GM12878 (cell line): ENCODE results near the gene NKD2. TPM values are rescaled to one million over a fixed set of nuclear protein-coding genes. Genes with fewer than 3 reads are reported as not detected.

Experiments used
- ATAC-seq: fragments of 200-7000 bp; cut with Tn5 transposase; 3 replicates; pipeline ENCODE4 v1.9.1; 2020; ENCODE audit warnings: mild to moderate bottlenecking, moderate library complexity
- BruUV-seq: library from RNA; stranded (reverse); fragments of 400-500 nt; replicated peaks from 2 replicates; lab custom pipeline; 2021; lab: Mats Ljungman, UMichigan
- CTCF ChIA-PET: fragments of 300-600 bp; sonication (Branson Sonifier 250); formaldehyde crosslinking; extraction: SDS; loops from one replicate; lab custom pipeline; 2021; ENCODE audit warnings: inconsistent platforms; lab: Yijun Ruan, JAX
- POLR2A ChIA-PET: fragments of 350-600 bp; formaldehyde crosslinking; extraction: SDS; loops from one replicate; lab custom pipeline; 2021; ENCODE audit warnings: inconsistent platforms; lab: Charles Lee
- RAD21 ChIA-PET: fragments of 300-600 bp; sonication (Branson Sonifier 250); formaldehyde crosslinking; loops from one replicate; lab custom pipeline; 2023; ENCODE audit warnings: antibody characterized with exemption; ENCODE audit not compliant: unreplicated experiment; lab: Charles Lee
- SMC1A ChIA-PET: fragments of 300-600 bp; sonication (Branson Sonifier 250); formaldehyde crosslinking; loops from one replicate; lab custom pipeline; 2023; ENCODE audit not compliant: unreplicated experiment, uncharacterized antibody; lab: Charles Lee
- DNase-seq: peaks from one replicate; pipeline ENCODE4 v3.0.0-alpha.2; 2011; ENCODE audit warnings: low read depth, low spot score
- FAIRE-seq: peaks from 3 replicates; lab custom pipeline; 2011; peaks lifted over from hg19 to GRCh38; lab: Jason Lieb, UNC
- H2AFZ ChIP-seq: 2 replicates; pipeline ENCODE4 v1.6.0; 2011; ENCODE audit warnings: low read depth, low read length, control low read depth; ENCODE audit not compliant: control insufficient read depth
- H3K27ac ChIP-seq: 2 replicates; pipeline ENCODE4 v1.5.1; 2011; ENCODE audit warnings: control low read depth; ENCODE audit not compliant: control insufficient read depth, insufficient read depth
- H3K27me3 ChIP-seq, 2 experiments: replicated peaks in 1 of 2; 2 replicates each; pipeline versions ENCODE4 v1.6.0 to v1.6.1; 2011; ENCODE audit warnings: low read length in 1 of 2; ENCODE audit not compliant: control insufficient read depth in 2 of 2, insufficient read depth in 2 of 2
- H3K36me3 ChIP-seq, 2 experiments: 2 replicates each; pipeline ENCODE4 v1.5.1; 2011; ENCODE audit warnings: low read length in 1 of 2; ENCODE audit not compliant: control insufficient read depth in 2 of 2, insufficient read depth in 2 of 2
- H3K4me1 ChIP-seq: 2 replicates; pipeline ENCODE4 v1.6.1; 2011; ENCODE audit warnings: mild to moderate bottlenecking, low read length, moderate library complexity, mixed read lengths; ENCODE audit not compliant: control insufficient read depth, insufficient read depth
- H3K4me2 ChIP-seq: 2 replicates; pipeline ENCODE4 v1.6.0; 2011; ENCODE audit warnings: control low read depth; ENCODE audit not compliant: control insufficient read depth, insufficient read depth
- H3K4me3 ChIP-seq: fragments of 200-600 bp; sonication (generic); 2 replicates; pipeline ENCODE4 v1.5.1; 2016
- H3K79me2 ChIP-seq: 2 replicates; pipeline ENCODE4 v1.6.0; 2011; ENCODE audit warnings: low read length; ENCODE audit not compliant: control insufficient read depth, insufficient read depth
- H3K9ac ChIP-seq: 2 replicates; pipeline ENCODE4 v1.8.0; 2011; ENCODE audit warnings: low read length, control low read depth, mixed read lengths; ENCODE audit not compliant: control insufficient read depth, insufficient read depth
- H3K9me3 ChIP-seq: replicated peaks from 3 replicates; pipeline ENCODE4 v1.5.1; 2011; ENCODE audit warnings: mild to moderate bottlenecking, low read length; ENCODE audit not compliant: control insufficient read depth, insufficient read depth
- H4K20me1 ChIP-seq: 2 replicates; pipeline ENCODE4 v1.6.0; 2011; ENCODE audit not compliant: control insufficient read depth, insufficient read depth
- E2F8 ChIP-seq: fragments of 450-650 bp; IDR thresholded peaks from 2 replicates; pipeline ENCODE4 v1.6.1; 2018; ENCODE audit warnings: mild to moderate bottlenecking, low read depth, moderate library complexity; ENCODE audit not compliant: partially characterized antibody
- FOS ChIP-seq: IDR thresholded peaks from 3 replicates; pipeline ENCODE4 v1.6.1; 2011; ENCODE audit warnings: borderline replicate concordance; ENCODE audit not compliant: insufficient read length; ENCODE audit errors: extremely low read depth
- FOXK2 ChIP-seq: fragments of 450-650 bp; IDR thresholded peaks from 2 replicates; pipeline ENCODE4 v1.6.1; 2017; ENCODE audit warnings: mild to moderate bottlenecking, moderate library complexity
- MYB ChIP-seq: fragments of 150-350 bp; IDR thresholded peaks from 2 replicates; pipeline ENCODE4 v1.6.1; 2014; ENCODE audit warnings: mild to moderate bottlenecking, low read depth, low read length, borderline replicate concordance
- NFIC ChIP-seq: IDR thresholded peaks from 2 replicates; pipeline ENCODE4 v1.6.1; 2012; ENCODE audit warnings: low read depth, mild to moderate bottlenecking, inconsistent platforms, low read length, moderate library complexity
- NR2F1 ChIP-seq: fragments of 450-650 bp; conservative IDR thresholded peaks from 2 replicates; pipeline ENCODE4 v1.6.1; 2017; ENCODE audit warnings: mild to moderate bottlenecking
- PML ChIP-seq: IDR thresholded peaks from 2 replicates; pipeline ENCODE4 v1.6.1; 2012; ENCODE audit warnings: low read length, inconsistent platforms
- SIX5 ChIP-seq: IDR thresholded peaks from 2 replicates; pipeline ENCODE4 v1.6.1; 2011; ENCODE audit warnings: mild to moderate bottlenecking, low read depth, low read length, moderate library complexity; ENCODE audit not compliant: severe bottlenecking
- SMARCA5 ChIP-seq: fragments of 450-650 bp; IDR thresholded peaks from 2 replicates; pipeline ENCODE4 v1.6.1; 2017; ENCODE audit warnings: mild to moderate bottlenecking
- SPI1 ChIP-seq: IDR thresholded peaks from 2 replicates; pipeline ENCODE4 v1.6.1; 2011; ENCODE audit warnings: low read depth, mild to moderate bottlenecking, low read length, moderate library complexity, borderline replicate concordance; ENCODE audit not compliant: insufficient read depth
- TARDBP ChIP-seq: IDR thresholded peaks from 2 replicates; pipeline ENCODE4 v1.6.1; 2016; ENCODE audit warnings: borderline replicate concordance
- ZBTB4 ChIP-seq: fragments of 450-650 bp; formaldehyde crosslinking; IDR thresholded peaks from 2 replicates; pipeline ENCODE4 v1.4.0; 2022; ENCODE audit warnings: mild to moderate bottlenecking, moderate library complexity
- ZNF384 ChIP-seq: IDR thresholded peaks from 2 replicates; pipeline ENCODE4 v1.6.1; 2012; ENCODE audit warnings: low read depth, mild to moderate bottlenecking, low read length, improper control_type of control experiment, borderline replicate concordance
- ZZZ3 ChIP-seq: IDR thresholded peaks from 2 replicates; pipeline ENCODE4 v1.6.1; 2011; ENCODE audit warnings: low read depth; ENCODE audit not compliant: control insufficient read depth, insufficient read length
- WGBS: methylation state at CpG from one replicate; pipeline ENCODE4 v1.1.6; 2016; ENCODE audit warnings: low lambda C conversion rate; ENCODE audit not compliant: insufficient replicate concordance, insufficient coverage; ENCODE audit errors: missing lambda C conversion rate; 5-methylcytosine and 5-hydroxymethylcytosine counted together
- in situ Hi-C: fragments of 300-500 bp; cut with MboI; formaldehyde crosslinking; loops from 9 replicates; pipeline ENCODE4 v1.14.3; 2018; ENCODE audit warnings: mixed read lengths
- intact Hi-C: fragments of 100-400 bp; cut with micrococcal nuclease; formaldehyde crosslinking; loops from one replicate; pipeline ENCODE4 v1.14.2; 2022; ENCODE audit not compliant: unreplicated experiment
- polyA plus RNA-seq, 11 experiments: library from polyadenylated mRNA; depleted of rRNA in 4 of 11; unstranded in 6 of 11; stranded (reverse) in 5 of 11; fragments of >200 nt; fragmentation: Nextera tagmentation in 4 of 11; fragmentation: Illumina TruSeq in 1 of 11; extraction: Ambion mirVana in 4 of 11; extraction: Trizol in 1 of 11; gene quantifications; 1 replicate in 1 of 11; 2 replicates in 10 of 11; pipeline versions ENCODE4 v1.2.1 to v1.2.3, GENCODE V29; 2011 to 2016; ENCODE audit warnings: inconsistent platforms in 2 of 11, missing spikeins in 2 of 11, low read depth in 1 of 11
- total RNA-seq, 4 experiments: library from RNA; depleted of rRNA in 3 of 4; stranded (reverse); fragments of >200 nt in 3 of 4; fragmentation: Illumina TruSeq in 1 of 4; extraction: Trizol in 1 of 4; gene quantifications; 2 replicates each; pipeline versions ENCODE4 v1.2.1 to v1.2.3, GENCODE V29; 2013 to 2021

NKD2 gene
- total and polyA plus RNA-seq, 10 of the 15 experiments (the other 5 are each of a cell fraction or from before 2014, with no cell fraction given): 0.20 to 0.83 (median 0.26) TPM; not detected in 7

- no peak for TF ChIP-seq SPI1
- no peak for TF ChIP-seq TARDBP
- TF ChIP-seq, all 136 proteins: peak for 0
Measured at GRCh38 chr5:1029945-1030625, 21.5 kb downstream of the NKD2 start (continued).

GRCh38 chr5:1030801-1031271 is 22.2 kb downstream of the NKD2 start:
- FAIRE-seq (no peak), DNase-seq (no peak), ATAC-seq (no peak)
- Histone ChIP-seq H4K20me1 (no peaks in the 10 kb centered on the region), H3K36me3 (no peaks in the 10 kb centered on the region), H3K9me3 (no peaks in the 10 kb centered on the region), H3K27me3 (no peaks in the 10 kb centered on the region), H3K4me2 (no peak overlapping the region), H3K4me1 (no peaks in the 10 kb centered on the region), H3K9ac (no peak overlapping the region), H3K79me2 (no peaks in the 10 kb centered on the region), H2AFZ (no peak overlapping the region), H3K4me3 (no peak overlapping the region), H3K27ac (no peak overlapping the region)
- ChIA-PET CTCF (interaction anchor here (1.9 kb wide), 1 partner anchor 110 kb away, joined by 6 read pairs; no protein-coding TSS in a partner anchor), SMC1A (no interaction called here), RAD21 (no interaction called here), POLR2A (no interaction called here)
- intact Hi-C loops (no loop called here), in situ Hi-C loops (no loop called here)
- TF ChIP-seq ZNF384: no peak
- TF ChIP-seq ZBTB4 (CRISPR knock-in tag): no peak
- no peak for TF ChIP-seq ZZZ3
- TF ChIP-seq SMARCA5: no peak
- no peak for TF ChIP-seq NFIC
- no peak for TF ChIP-seq FOS
- TF ChIP-seq FOXK2: no peak
- TF ChIP-seq PML: no peak
- no peak for TF ChIP-seq SIX5
- no peak for TF ChIP-seq E2F8
- TF ChIP-seq MYB: no peak
- TF ChIP-seq NR2F1: no peak
- BruUV-seq: no TSS peak
- 11% methylated on average over 10 of the region's 10 CpGs for WGBS
